Liver (tissue), 9 donors: ENCODE results near the gene APBA1. TPM values are rescaled to one million over a fixed set of nuclear protein-coding genes. Genes with fewer than 3 reads are reported as not detected.
A peak's percentile ranks its signal among the peaks of the same experiment; 100 is the strongest.

Experiments
- DNase-seq: peaks from one replicate; pipeline ENCODE4 v3.0.0-alpha.2; 2017; ENCODE audit warnings: low spot score
- H3K27ac ChIP-seq, 2 donors: one replicate each; pipeline ENCODE4 v1.7.0; 2013; ENCODE audit warnings: inconsistent platforms in 2 of 2, low read length in 2 of 2, control low read depth in 1 of 2, low read depth in 1 of 2, mild to moderate bottlenecking in 1 of 2
- H3K27me3 ChIP-seq, 4 donors: one replicate each; pipeline versions ENCODE4 v1.6.1 to v1.7.0; 2013; ENCODE audit warnings: low read length in 3 of 4, inconsistent platforms in 1 of 4, mild to moderate bottlenecking in 1 of 4, moderate library complexity in 1 of 4; ENCODE audit not compliant: control insufficient read depth in 4 of 4, insufficient read depth in 4 of 4
- H3K36me3 ChIP-seq, 4 donors: one replicate each; pipeline versions ENCODE4 v1.6.1 to v1.7.0; 2013; ENCODE audit warnings: low read length in 3 of 4, mild to moderate bottlenecking in 3 of 4, low read depth in 1 of 4, moderate library complexity in 1 of 4; ENCODE audit not compliant: control insufficient read depth in 4 of 4, insufficient read depth in 3 of 4
- H3K4me1 ChIP-seq, 4 donors: one replicate each; pipeline versions ENCODE4 v1.6.1 to v1.7.0; 2013; ENCODE audit warnings: low read length in 3 of 4, mild to moderate bottlenecking in 3 of 4, moderate library complexity in 1 of 4; ENCODE audit not compliant: control insufficient read depth in 4 of 4, insufficient read depth in 4 of 4
- H3K4me3 ChIP-seq, 3 donors: one replicate each; pipeline versions ENCODE4 v1.6.1 to v1.7.0; 2013; ENCODE audit warnings: low read length in 3 of 3, control low read depth in 1 of 3, low read depth in 1 of 3, mild to moderate bottlenecking in 1 of 3
- H3K9ac ChIP-seq, 2 donors: one replicate each; pipeline ENCODE4 v1.7.0; 2013; ENCODE audit warnings: low read length in 2 of 2, mild to moderate bottlenecking in 2 of 2, moderate library complexity in 2 of 2, control low read depth in 1 of 2, low read depth in 1 of 2
- H3K9me3 ChIP-seq, 4 donors: one replicate each; pipeline versions ENCODE4 v1.6.1 to v1.7.0; 2013; ENCODE audit warnings: low read length in 3 of 4; ENCODE audit not compliant: control insufficient read depth in 4 of 4
- EGR1 ChIP-seq, 2 donors: IDR thresholded peaks; 2 replicates each; pipeline ENCODE4 v1.6.1; 2016 to 2018; ENCODE audit warnings: antibody characterized with exemption in 2 of 2, low read depth in 2 of 2
- FOXA1 ChIP-seq: IDR thresholded peaks from 2 replicates; pipeline ENCODE4 v1.6.1; 2016; ENCODE audit warnings: antibody characterized with exemption
- FOXA2 ChIP-seq: IDR thresholded peaks from 2 replicates; pipeline ENCODE4 v1.6.1; 2016; ENCODE audit warnings: antibody characterized with exemption
- GABPA ChIP-seq, 2 donors: IDR thresholded peaks in 1 of 2; conservative IDR thresholded peaks in 1 of 2; 2 replicates each; pipeline ENCODE4 v1.6.1; 2016; ENCODE audit warnings: antibody characterized with exemption in 2 of 2, mild to moderate bottlenecking in 1 of 2, moderate library complexity in 1 of 2
- HNF4A ChIP-seq, 2 donors: conservative IDR thresholded peaks; 2 replicates each; pipeline ENCODE4 v1.6.1; 2016; ENCODE audit warnings: antibody characterized with exemption in 2 of 2, mild to moderate bottlenecking in 2 of 2
- HNF4G ChIP-seq: IDR thresholded peaks from 2 replicates; pipeline ENCODE4 v1.6.1; 2016; ENCODE audit warnings: antibody characterized with exemption
- JUND ChIP-seq, 2 donors: IDR thresholded peaks; 2 replicates each; pipeline ENCODE4 v1.6.1; 2016; ENCODE audit warnings: antibody characterized with exemption in 2 of 2
- NR2F2 ChIP-seq: IDR thresholded peaks from 2 replicates; pipeline ENCODE4 v1.6.1; 2016; ENCODE audit warnings: antibody characterized with exemption
- RAD21 ChIP-seq, 2 donors: IDR thresholded peaks; 2 replicates each; pipeline ENCODE4 v1.6.1; 2016; ENCODE audit warnings: antibody characterized with exemption in 2 of 2, mild to moderate bottlenecking in 2 of 2
- RXRA ChIP-seq, 2 donors: IDR thresholded peaks; 2 replicates each; pipeline ENCODE4 v1.6.1; 2017 to 2018; ENCODE audit warnings: antibody characterized with exemption in 2 of 2, mild to moderate bottlenecking in 1 of 2
- SP1 ChIP-seq: IDR thresholded peaks from 2 replicates; pipeline ENCODE4 v1.6.1; 2018; ENCODE audit warnings: antibody characterized with exemption, mild to moderate bottlenecking
- TAF1 ChIP-seq: conservative IDR thresholded peaks from 2 replicates; pipeline ENCODE4 v1.6.1; 2016; ENCODE audit warnings: antibody characterized with exemption, mild to moderate bottlenecking
- WGBS: extraction: QIAGEN DNeasy Blood & Tissue Kit; methylation state at CpG from one replicate; pipeline ENCODE4 v1.1.7; 2013; 5-methylcytosine and 5-hydroxymethylcytosine counted together
- polyA plus RNA-seq, 2 donors: library from polyadenylated mRNA; stranded (reverse) in 1 of 2; unstranded in 1 of 2; fragments of 200-250 nt in 1 of 2; fragments of >200 nt in 1 of 2; fragmentation: Nextera tagmentation in 1 of 2; extraction: Ambion mirVana in 1 of 2; gene quantifications; one replicate each; pipeline versions ENCODE4 v1.2.1 to v1.2.3, GENCODE V29; 2013 to 2015
- total RNA-seq, 2 donors: library from RNA; depleted of rRNA; stranded (reverse); fragments of >200 nt; gene quantifications; one replicate each; pipeline ENCODE4 v1.2.3, GENCODE V29; 2014
- TF ChIP-seq, protein P1 (sequence below): IDR thresholded peaks from 2 replicates; pipeline ENCODE4 v1.6.1; 2016; ENCODE audit warnings: antibody characterized with exemption, mild to moderate bottlenecking
- TF ChIP-seq, protein P2 (sequence below): IDR thresholded peaks from 2 replicates; pipeline ENCODE4 v1.6.1; 2016; ENCODE audit warnings: antibody characterized with exemption
- TF ChIP-seq, protein P3 (sequence below): fragments of 150-350 bp; IDR thresholded peaks from 2 replicates; pipeline ENCODE4 v1.5.1; 2017; ENCODE audit warnings: improper control_type of control experiment, low read depth, low read length; ENCODE audit not compliant: missing input control
- TF ChIP-seq, protein P4 (sequence below): IDR thresholded peaks from 2 replicates; pipeline ENCODE4 v1.6.1; 2016; ENCODE audit warnings: antibody characterized with exemption
- TF ChIP-seq, protein P5 (sequence below): IDR thresholded peaks from 2 replicates; pipeline ENCODE4 v1.6.1; 2016; ENCODE audit warnings: antibody characterized with exemption
- donor health status: healthy.
- donor health status: healthy.
- donor health status: healthy.
- donor health status: healthy.
- donor health status: healthy.

APBA1 gene
- total and polyA plus RNA-seq, 4 donors, result 2.8 to 19.0 (median 6.1) TPM

DNA sequence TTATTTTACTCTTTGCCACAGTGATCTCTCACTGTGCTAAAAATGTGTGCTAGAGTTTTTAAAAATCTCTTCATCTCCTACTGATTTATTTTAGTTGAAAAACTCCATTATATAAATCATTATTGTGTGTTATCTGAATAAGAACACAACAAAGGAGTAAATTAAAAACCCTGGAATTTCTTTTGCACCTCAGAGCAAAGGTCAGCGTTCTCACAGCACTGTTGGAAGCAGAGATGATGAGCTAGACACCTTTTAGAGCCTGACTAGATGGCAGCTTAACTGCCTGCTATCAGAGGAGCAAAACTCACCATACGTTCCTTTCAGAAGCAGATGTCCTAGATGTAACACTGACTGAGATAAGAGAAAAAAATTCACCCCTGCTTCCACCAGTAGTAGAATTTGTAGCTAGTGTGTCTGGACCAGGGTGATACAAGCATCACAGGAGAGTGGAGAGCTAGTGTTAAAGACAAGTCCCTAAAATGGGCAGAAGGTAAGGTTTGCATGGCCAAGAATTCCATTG lies 200.0 kb downstream of the APBA1 start:
- Histone ChIP-seq H3K9ac (no peak overlapping the region), H3K4me1 (peaks cover 13 to 54% (median 43%) of the 10 kb centered on the region in 4 donors), H3K27me3 (no peaks in the 10 kb centered on the region), H3K4me3 (no peak overlapping the region), H3K36me3 (peaks cover 0 to under 1% (median 0%) of the 10 kb centered on the region in 4 donors), H3K27ac (peak overlapping the region; percentile 29 to 91), H3K9me3 (no peaks in the 10 kb centered on the region)
- WGBS, result 42% methylated on average over 2 of the region's 2 CpGs
- TF ChIP-seq SP1 (no peak), HNF4A (conservative IDR thresholded peaks at IDR 0.05) (peak; percentile 54 to 57)
- no peak for DNase-seq

DNA sequence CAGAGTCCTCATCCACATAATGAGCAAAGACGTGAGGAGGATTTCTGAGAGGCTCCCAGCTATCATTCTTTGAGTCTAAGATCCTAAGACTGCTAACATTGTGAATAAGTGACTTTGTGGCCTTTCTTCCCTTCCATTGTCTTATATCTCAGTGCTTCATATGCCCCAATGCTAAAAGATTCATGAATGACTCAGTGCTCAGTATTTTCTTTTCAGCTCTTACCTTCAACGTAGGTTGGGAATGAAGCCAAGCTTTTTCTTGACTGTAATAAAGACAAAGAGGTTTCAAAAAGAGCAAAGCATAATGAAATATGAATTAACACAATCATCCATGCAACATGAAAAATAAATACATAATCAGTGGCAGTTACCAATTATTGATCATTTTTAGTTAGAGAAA lies 200.7 kb downstream of the APBA1 start:
- DNase-seq, result no peak

DNA sequence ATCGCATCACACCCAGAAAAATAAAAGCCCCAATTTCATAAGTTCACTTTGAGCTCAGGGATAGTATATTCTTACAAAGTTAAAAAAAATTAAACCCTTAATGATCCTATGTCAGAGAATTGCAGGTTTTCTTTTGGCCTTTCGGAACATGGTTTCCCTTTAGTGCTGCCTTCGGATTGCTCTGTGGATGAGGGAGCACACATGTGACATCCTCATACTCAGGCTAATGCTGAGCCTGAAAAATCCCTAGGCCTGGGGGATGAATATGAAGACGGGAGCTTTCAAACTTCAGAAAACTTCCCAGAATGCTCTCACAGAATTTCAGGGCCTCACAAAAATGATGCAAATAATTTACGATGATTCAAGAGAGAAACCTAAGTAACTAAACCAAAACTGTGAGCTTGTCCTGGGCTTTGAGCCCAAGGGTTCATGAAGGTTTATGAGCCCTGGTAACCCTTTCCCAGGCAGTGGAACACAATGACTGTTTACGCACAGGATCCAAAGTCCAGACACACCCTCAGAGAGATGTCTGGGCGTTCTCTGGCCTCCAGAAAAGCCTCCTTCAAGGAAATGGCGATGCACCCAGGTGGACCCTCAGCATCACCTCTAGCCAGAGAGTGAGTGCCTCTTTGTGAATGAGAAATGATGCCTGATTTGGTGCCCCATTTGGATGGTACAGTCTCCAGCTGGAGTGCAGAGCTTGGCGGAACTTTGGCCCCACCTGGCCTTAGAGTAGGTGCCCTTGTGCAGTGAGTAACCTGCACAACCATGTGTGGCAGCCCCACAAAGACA lies 201.8 kb downstream of the APBA1 start:
- DNase-seq, result no peak
- H3K9me3 ChIP-seq, result no peaks in the 10 kb centered on the region
- H3K9ac ChIP-seq, result peak overlapping the region in 1 of 2 donors; percentile 68
- H3K4me1 ChIP-seq, result peaks cover 21 to 72% (median 58%) of the 10 kb centered on the region in 4 donors
- WGBS, result 43% methylated on average over 9 of the region's 9 CpGs
- H3K4me3 ChIP-seq, result no peak overlapping the region
- peak overlapping the region; percentile 84 to 91 for H3K27ac ChIP-seq
- peaks cover 0 to 5% (median 0%) of the 10 kb centered on the region in 4 donors for H3K36me3 ChIP-seq
- H3K27me3 ChIP-seq, result no peaks in the 10 kb centered on the region
- TF ChIP-seq, protein P1, sequence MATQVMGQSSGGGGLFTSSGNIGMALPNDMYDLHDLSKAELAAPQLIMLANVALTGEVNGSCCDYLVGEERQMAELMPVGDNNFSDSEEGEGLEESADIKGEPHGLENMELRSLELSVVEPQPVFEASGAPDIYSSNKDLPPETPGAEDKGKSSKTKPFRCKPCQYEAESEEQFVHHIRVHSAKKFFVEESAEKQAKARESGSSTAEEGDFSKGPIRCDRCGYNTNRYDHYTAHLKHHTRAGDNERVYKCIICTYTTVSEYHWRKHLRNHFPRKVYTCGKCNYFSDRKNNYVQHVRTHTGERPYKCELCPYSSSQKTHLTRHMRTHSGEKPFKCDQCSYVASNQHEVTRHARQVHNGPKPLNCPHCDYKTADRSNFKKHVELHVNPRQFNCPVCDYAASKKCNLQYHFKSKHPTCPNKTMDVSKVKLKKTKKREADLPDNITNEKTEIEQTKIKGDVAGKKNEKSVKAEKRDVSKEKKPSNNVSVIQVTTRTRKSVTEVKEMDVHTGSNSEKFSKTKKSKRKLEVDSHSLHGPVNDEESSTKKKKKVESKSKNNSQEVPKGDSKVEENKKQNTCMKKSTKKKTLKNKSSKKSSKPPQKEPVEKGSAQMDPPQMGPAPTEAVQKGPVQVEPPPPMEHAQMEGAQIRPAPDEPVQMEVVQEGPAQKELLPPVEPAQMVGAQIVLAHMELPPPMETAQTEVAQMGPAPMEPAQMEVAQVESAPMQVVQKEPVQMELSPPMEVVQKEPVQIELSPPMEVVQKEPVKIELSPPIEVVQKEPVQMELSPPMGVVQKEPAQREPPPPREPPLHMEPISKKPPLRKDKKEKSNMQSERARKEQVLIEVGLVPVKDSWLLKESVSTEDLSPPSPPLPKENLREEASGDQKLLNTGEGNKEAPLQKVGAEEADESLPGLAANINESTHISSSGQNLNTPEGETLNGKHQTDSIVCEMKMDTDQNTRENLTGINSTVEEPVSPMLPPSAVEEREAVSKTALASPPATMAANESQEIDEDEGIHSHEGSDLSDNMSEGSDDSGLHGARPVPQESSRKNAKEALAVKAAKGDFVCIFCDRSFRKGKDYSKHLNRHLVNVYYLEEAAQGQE, result peak; percentile 47
- TF ChIP-seq FOXA1 (peak; percentile 69), FOXA2 (peak; percentile 72), HNF4G (peak; percentile 94), EGR1 (IDR thresholded peaks at IDR 0.05; ENCODE audit: low read depth in 2 of 2) (no peak), JUND (IDR thresholded peaks at IDR 0.05) (peak; percentile 85 to 92), GABPA (IDR thresholded peaks at IDR 0.05 in 1 of 2, conservative IDR thresholded peaks at IDR 0.05 in 1 of 2) (no peak), SP1 (peak; percentile 97), RXRA (IDR thresholded peaks at IDR 0.05) (peak; percentile 99), NR2F2 (peak; percentile 57), TAF1 (no peak), HNF4A (conservative IDR thresholded peaks at IDR 0.05) (peak; percentile 99), RAD21 (IDR thresholded peaks at IDR 0.05) (peak; percentile 31 to 54)
- TF ChIP-seq, protein P2, sequence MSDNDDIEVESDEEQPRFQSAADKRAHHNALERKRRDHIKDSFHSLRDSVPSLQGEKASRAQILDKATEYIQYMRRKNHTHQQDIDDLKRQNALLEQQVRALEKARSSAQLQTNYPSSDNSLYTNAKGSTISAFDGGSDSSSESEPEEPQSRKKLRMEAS, result peak; percentile 51
- TF ChIP-seq, protein P3, sequence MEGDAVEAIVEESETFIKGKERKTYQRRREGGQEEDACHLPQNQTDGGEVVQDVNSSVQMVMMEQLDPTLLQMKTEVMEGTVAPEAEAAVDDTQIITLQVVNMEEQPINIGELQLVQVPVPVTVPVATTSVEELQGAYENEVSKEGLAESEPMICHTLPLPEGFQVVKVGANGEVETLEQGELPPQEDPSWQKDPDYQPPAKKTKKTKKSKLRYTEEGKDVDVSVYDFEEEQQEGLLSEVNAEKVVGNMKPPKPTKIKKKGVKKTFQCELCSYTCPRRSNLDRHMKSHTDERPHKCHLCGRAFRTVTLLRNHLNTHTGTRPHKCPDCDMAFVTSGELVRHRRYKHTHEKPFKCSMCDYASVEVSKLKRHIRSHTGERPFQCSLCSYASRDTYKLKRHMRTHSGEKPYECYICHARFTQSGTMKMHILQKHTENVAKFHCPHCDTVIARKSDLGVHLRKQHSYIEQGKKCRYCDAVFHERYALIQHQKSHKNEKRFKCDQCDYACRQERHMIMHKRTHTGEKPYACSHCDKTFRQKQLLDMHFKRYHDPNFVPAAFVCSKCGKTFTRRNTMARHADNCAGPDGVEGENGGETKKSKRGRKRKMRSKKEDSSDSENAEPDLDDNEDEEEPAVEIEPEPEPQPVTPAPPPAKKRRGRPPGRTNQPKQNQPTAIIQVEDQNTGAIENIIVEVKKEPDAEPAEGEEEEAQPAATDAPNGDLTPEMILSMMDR, result no peak

More for the DNA sequence above, 200.7 kb downstream of the APBA1 start:
- H3K9ac ChIP-seq, result no peak overlapping the region
- H3K27me3 ChIP-seq, result no peaks in the 10 kb centered on the region
- no peaks in the 10 kb centered on the region for H3K9me3 ChIP-seq
- H3K36me3 ChIP-seq, result peaks cover 0 to 5% (median 0%) of the 10 kb centered on the region in 4 donors
- H3K4me3 ChIP-seq, result no peak overlapping the region
- TF ChIP-seq RAD21 (IDR thresholded peaks at IDR 0.05) (no peak), JUND (IDR thresholded peaks at IDR 0.05) (no peak), RXRA (IDR thresholded peaks at IDR 0.05) (no peak), HNF4A (conservative IDR thresholded peaks at IDR 0.05) (no peak), FOXA1 (no peak)
- TF ChIP-seq, protein P4, sequence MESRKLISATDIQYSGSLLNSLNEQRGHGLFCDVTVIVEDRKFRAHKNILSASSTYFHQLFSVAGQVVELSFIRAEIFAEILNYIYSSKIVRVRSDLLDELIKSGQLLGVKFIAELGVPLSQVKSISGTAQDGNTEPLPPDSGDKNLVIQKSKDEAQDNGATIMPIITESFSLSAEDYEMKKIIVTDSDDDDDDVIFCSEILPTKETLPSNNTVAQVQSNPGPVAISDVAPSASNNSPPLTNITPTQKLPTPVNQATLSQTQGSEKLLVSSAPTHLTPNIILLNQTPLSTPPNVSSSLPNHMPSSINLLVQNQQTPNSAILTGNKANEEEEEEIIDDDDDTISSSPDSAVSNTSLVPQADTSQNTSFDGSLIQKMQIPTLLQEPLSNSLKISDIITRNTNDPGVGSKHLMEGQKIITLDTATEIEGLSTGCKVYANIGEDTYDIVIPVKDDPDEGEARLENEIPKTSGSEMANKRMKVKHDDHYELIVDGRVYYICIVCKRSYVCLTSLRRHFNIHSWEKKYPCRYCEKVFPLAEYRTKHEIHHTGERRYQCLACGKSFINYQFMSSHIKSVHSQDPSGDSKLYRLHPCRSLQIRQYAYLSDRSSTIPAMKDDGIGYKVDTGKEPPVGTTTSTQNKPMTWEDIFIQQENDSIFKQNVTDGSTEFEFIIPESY, result no peak
- TF ChIP-seq, protein P5, sequence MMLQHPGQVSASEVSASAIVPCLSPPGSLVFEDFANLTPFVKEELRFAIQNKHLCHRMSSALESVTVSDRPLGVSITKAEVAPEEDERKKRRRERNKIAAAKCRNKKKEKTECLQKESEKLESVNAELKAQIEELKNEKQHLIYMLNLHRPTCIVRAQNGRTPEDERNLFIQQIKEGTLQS, result no peak
- peaks cover 13 to 61% (median 47%) of the 10 kb centered on the region in 4 donors for H3K4me1 ChIP-seq
- H3K27ac ChIP-seq, result peak overlapping the region; percentile 84 to 91
- WGBS, result 56% methylated on average over 2 of the region's 2 CpGs
